Osteoblast (primary cell): ENCODE data around the gene LAMC1. TPM values are rescaled to one million over a fixed set of nuclear protein-coding genes. Genes with fewer than 3 reads are reported as not detected.

Source experiments
- DNase-seq: peaks from one replicate; pipeline ENCODE4 v3.0.0; 2011; ENCODE audit warnings: low spot score, mixed read lengths; ENCODE audit not compliant: insufficient read length; ENCODE audit errors: missing footprints
- H2AFZ ChIP-seq: 2 replicates; pipeline ENCODE4 v1.6.0; 2011; ENCODE audit warnings: mild to moderate bottlenecking, low read length
- H3K27ac ChIP-seq: 2 replicates; pipeline ENCODE4 v1.5.1; 2011; ENCODE audit warnings: mild to moderate bottlenecking, low read depth, low read length, moderate library complexity
- H3K27me3 ChIP-seq: 2 replicates; pipeline ENCODE4 v1.6.0; 2012; ENCODE audit warnings: mild to moderate bottlenecking, control low read depth, inconsistent platforms, low read length, moderate library complexity; ENCODE audit not compliant: insufficient read depth
- H3K36me3 ChIP-seq: 2 replicates; pipeline ENCODE4 v1.5.1; 2011; ENCODE audit warnings: mild to moderate bottlenecking, low read length, control low read depth, moderate library complexity; ENCODE audit not compliant: insufficient read depth
- H3K4me1 ChIP-seq: 2 replicates; pipeline ENCODE4 v1.5.1; 2011; ENCODE audit warnings: mild to moderate bottlenecking, low read length, control low read depth, moderate library complexity; ENCODE audit not compliant: insufficient read depth
- H3K4me2 ChIP-seq: 2 replicates; pipeline ENCODE4 v1.6.0; 2011; ENCODE audit warnings: mild to moderate bottlenecking, low read length; ENCODE audit not compliant: insufficient read depth
- H3K4me3 ChIP-seq: fragments of 200-600 bp; sonication (generic); 3 replicates; pipeline ENCODE4 v1.5.1; 2012; ENCODE audit warnings: mild to moderate bottlenecking, low read length, inconsistent platforms; ENCODE audit not compliant: insufficient read depth
- H3K79me2 ChIP-seq: 2 replicates; pipeline ENCODE4 v1.6.0; 2012; ENCODE audit warnings: mild to moderate bottlenecking, low read length, control low read depth, inconsistent platforms; ENCODE audit not compliant: insufficient read depth
- H3K9me3 ChIP-seq: 2 replicates; pipeline ENCODE4 v1.5.1; 2011; ENCODE audit warnings: low read depth, low read length, control low read depth
- H4K20me1 ChIP-seq: 2 replicates; pipeline ENCODE4 v1.6.0; 2012; ENCODE audit warnings: mild to moderate bottlenecking, low read length, control low read depth; ENCODE audit not compliant: insufficient read depth
- CTCF ChIP-seq: IDR thresholded peaks from 2 replicates; pipeline ENCODE4 v1.5.1; 2011; ENCODE audit warnings: mild to moderate bottlenecking, low read depth, low read length, moderate library complexity; ENCODE audit errors: extremely low read depth
- total RNA-seq: library from RNA; depleted of rRNA; stranded (reverse); fragments of >200 nt; gene quantifications from 2 replicates; pipeline ENCODE4 v1.2.3, GENCODE V29; 2012

LAMC1 gene
- total RNA-seq, 1 donor, result 966 TPM

GRCh38 chr1:183167676-183168075 is 144.5 kb downstream of the LAMC1 start:
- H3K4me2 ChIP-seq, result no peak overlapping the region
- no peak overlapping the region for H3K4me3 ChIP-seq
- H4K20me1 ChIP-seq, result no peaks in the 10 kb centered on the region
- peaks cover 30% of the 10 kb centered on the region for H3K4me1 ChIP-seq
- no peaks in the 10 kb centered on the region for H3K79me2 ChIP-seq
- no peak overlapping the region for H3K27ac ChIP-seq
- H3K36me3 ChIP-seq, result no peaks in the 10 kb centered on the region
- no peaks in the 10 kb centered on the region for H3K27me3 ChIP-seq
- no peaks in the 10 kb centered on the region for H3K9me3 ChIP-seq
- no peak for TF ChIP-seq CTCF
- H2AFZ ChIP-seq, result no peak overlapping the region
- DNase-seq, result no peak

GRCh38 chr1:183168308-183168707 is 145.1 kb downstream of the LAMC1 start:
- peaks cover 23% of the 10 kb centered on the region for H3K4me1 ChIP-seq
- H4K20me1 ChIP-seq, result no peaks in the 10 kb centered on the region
- no peaks in the 10 kb centered on the region for H3K79me2 ChIP-seq
- no peak overlapping the region for H3K27ac ChIP-seq
- no peaks in the 10 kb centered on the region for H3K27me3 ChIP-seq
- H3K4me2 ChIP-seq, result no peak overlapping the region
- no peaks in the 10 kb centered on the region for H3K9me3 ChIP-seq
- H3K36me3 ChIP-seq, result no peaks in the 10 kb centered on the region
- TF ChIP-seq CTCF, result no peak
- no peak for DNase-seq
- H3K4me3 ChIP-seq, result no peak overlapping the region
- peak overlapping the region; percentile 63 for H2AFZ ChIP-seq

GRCh38 chr1:183173828-183174227 is 150.6 kb downstream of the LAMC1 start:
- Histone ChIP-seq H3K4me3 (no peak overlapping the region), H3K4me2 (no peak overlapping the region), H4K20me1 (no peaks in the 10 kb centered on the region), H3K27ac (no peak overlapping the region), H3K27me3 (no peaks in the 10 kb centered on the region), H3K4me1 (no peaks in the 10 kb centered on the region), H3K36me3 (no peaks in the 10 kb centered on the region), H3K9me3 (no peaks in the 10 kb centered on the region), H2AFZ (no peak overlapping the region), H3K79me2 (no peaks in the 10 kb centered on the region)
- no peak for TF ChIP-seq CTCF
- DNase-seq, result no peak

- no peak for DNase-seq
- H2AFZ ChIP-seq, result no peak overlapping the region
- no peak for TF ChIP-seq CTCF
These were observed 152.4 kb downstream of the LAMC1 start for GRCh38 chr1:183175631-183176030.

More at GRCh38 chr1:183175631-183176030, 152.4 kb downstream of the LAMC1 start:
- no peaks in the 10 kb centered on the region for H3K36me3 ChIP-seq
- H3K27me3 ChIP-seq, result no peaks in the 10 kb centered on the region
- no peak overlapping the region for H3K4me2 ChIP-seq
- H3K4me1 ChIP-seq, result peaks cover 8% of the 10 kb centered on the region
- no peaks in the 10 kb centered on the region for H3K9me3 ChIP-seq
- no peak overlapping the region for H3K4me3 ChIP-seq
- H4K20me1 ChIP-seq, result no peaks in the 10 kb centered on the region
- H3K27ac ChIP-seq, result no peak overlapping the region
- no peaks in the 10 kb centered on the region for H3K79me2 ChIP-seq
